Measurements from ENCODE around the gene PICALM. TPM values are rescaled to one million over a fixed set of nuclear protein-coding genes. Genes with fewer than 3 reads are reported as not detected.

The PICALM gene
- total and polyA plus RNA-seq, 8 donors = 23.3 to 90.9 (median 51.7) TPM

DNA sequence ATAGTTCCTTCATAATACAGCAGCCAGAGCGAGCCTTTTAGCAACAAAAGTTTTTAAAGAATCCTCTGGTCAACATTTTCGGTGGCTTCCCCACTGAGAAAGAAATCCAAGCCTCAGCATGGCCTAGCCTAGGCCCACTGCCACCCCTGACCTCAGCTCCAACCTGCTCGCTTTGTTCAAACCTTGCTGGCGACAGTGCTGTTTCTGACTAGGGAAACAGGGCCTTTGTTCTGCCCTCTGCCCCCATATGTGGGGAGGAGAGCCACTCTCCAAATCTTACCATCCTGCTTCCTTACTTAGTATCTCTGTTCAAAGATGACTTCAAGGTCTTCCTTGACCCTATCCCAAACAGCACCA, 117.9 kb downstream of the PICALM start:
- no peak for DNase-seq
- no peak for ATAC-seq
- Histone ChIP-seq H3K4me1 (peaks cover 0 to 16% (median 6%) of the 10 kb centered on the region in 3 donors), H3K27ac (no peak overlapping the region), H3K4me3 (no peak overlapping the region), H3K36me3 (peaks cover 0 to 7% (median 0%) of the 10 kb centered on the region in 3 donors), H3K27me3 (no peaks in the 10 kb centered on the region), H3K9me3 (no peaks in the 10 kb centered on the region)
- WGBS, 2 donors = 94% methylated on average over 4 of the region's 4 CpGs
- no peak for FAIRE-seq
- no peak for TF ChIP-seq CTCF (IDR thresholded peaks at IDR 0.05)
- intact Hi-C loops (cut with DNase I) = no loop called here

DNA sequence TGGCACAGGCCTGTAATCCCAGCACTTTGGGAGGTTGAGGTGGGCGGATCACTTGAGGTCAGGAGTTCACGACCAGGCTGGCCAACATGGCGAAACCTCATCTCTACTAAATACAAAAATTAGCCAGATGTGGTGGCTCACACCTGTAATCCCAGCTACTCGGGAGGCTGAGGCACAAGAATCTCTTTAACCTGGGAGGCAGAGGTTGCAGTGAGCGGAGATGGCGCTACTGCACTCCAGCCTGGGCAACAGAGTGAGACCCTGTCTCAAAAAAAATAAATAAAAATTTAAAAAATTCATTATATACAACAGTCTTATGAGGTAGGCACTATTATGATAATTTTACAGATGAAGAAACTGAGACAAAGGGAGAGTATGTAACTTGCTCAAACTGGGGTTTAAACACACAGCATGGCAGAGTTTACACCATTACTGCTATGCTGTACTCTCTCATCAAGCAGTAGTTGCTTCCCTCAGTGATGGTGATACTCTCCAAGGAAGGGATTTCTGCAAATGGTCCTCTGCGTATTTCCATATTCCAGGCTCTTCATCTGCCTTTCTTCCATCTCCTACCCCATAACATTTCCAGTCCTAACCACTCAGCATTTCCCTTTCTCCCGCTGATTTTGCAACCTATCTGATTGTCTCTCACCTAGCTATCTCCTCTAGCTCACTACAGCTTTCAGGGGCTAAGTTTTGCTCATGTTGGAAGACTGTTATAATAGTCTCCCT, 118.4 kb downstream of the PICALM start:
- no peak for TF ChIP-seq CTCF (IDR thresholded peaks at IDR 0.05)

GRCh38 chr11:85949798-85950197, 119.1 kb downstream of the PICALM start:
- Histone ChIP-seq H3K27me3 (no peaks in the 10 kb centered on the region), H3K4me1 (peaks cover 0 to 14% (median 6%) of the 10 kb centered on the region in 3 donors), H3K4me3 (no peak overlapping the region), H3K27ac (no peak overlapping the region), H3K9me3 (no peaks in the 10 kb centered on the region), H3K36me3 (no peaks in the 10 kb centered on the region)
- WGBS, 2 donors = 78 to 79% methylated on average over 1 of the region's 1 CpG
- DNase-seq (no peak), ATAC-seq (no peak), FAIRE-seq (no peak)
- intact Hi-C loops (cut with DNase I) = loop anchor here in 1 of 3 donors (10.0 kb wide), 1 partner anchor 335 kb away; no protein-coding TSS in a partner anchor
- TF ChIP-seq CTCF (IDR thresholded peaks at IDR 0.05) = no peak

More for the DNA sequence above, 118.4 kb downstream of the PICALM start:
- H3K9me3 ChIP-seq = no peaks in the 10 kb centered on the region
- peaks cover 0 to 4% (median 0%) of the 10 kb centered on the region in 3 donors for H3K36me3 ChIP-seq
- peaks cover 0 to 14% (median 6%) of the 10 kb centered on the region in 3 donors for H3K4me1 ChIP-seq
- DNase-seq (no peak), ATAC-seq (no peak), FAIRE-seq (no peak)
- no peaks in the 10 kb centered on the region for H3K27me3 ChIP-seq
- WGBS, 2 donors = 94 to 97% methylated on average over 8 of the region's 8 CpGs
- intact Hi-C loops (cut with DNase I) = no loop called here
- no peak overlapping the region for H3K27ac ChIP-seq
- H3K4me3 ChIP-seq = no peak overlapping the region

DNA sequence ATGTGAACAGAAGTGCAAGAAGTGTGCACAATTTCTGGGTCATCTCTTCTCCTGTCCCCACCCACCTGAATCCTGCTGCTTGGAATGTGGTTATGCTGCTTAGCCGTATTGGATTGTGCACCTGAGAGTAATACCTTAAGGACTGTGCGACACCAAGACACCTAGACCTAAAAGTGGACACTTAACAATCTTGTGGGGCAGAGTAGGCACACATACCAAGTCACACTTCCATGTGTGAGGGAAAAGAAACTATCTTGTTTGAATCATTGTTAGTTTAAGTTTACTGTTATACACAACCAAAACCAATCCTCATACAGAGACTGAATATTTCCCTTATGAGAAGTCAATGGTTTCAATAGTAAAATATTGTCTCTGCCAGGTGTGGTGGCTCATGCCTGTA, 120.0 kb downstream of the PICALM start:
- ATAC-seq = no peak
- Histone ChIP-seq H3K36me3 (no peaks in the 10 kb centered on the region), H3K9me3 (no peaks in the 10 kb centered on the region), H3K4me3 (no peak overlapping the region), H3K27me3 (no peaks in the 10 kb centered on the region), H3K27ac (peak overlapping the region in 1 of 4 donors; percentile 45), H3K4me1 (peaks cover 0 to 14% (median 6%) of the 10 kb centered on the region in 3 donors)
- intact Hi-C loops (cut with DNase I) = loop anchor here in 1 of 3 donors (10.0 kb wide), 1 partner anchor 336 kb away; no protein-coding TSS in a partner anchor
- FAIRE-seq = no peak
- no peak for DNase-seq
- 71 to 86% methylated on average over 2 of the region's 2 CpGs for WGBS, 2 donors
- no peak for TF ChIP-seq CTCF (IDR thresholded peaks at IDR 0.05)
